A549 (cell line): Measurements from ENCODE around the gene DCLRE1B.

Experiments used
- CHD2 ChIP-seq: fragments of 150-350 bp; IDR thresholded peaks from 2 replicates; pipeline ENCODE4 v1.6.1; 2014; ENCODE audit warnings: low read length; ENCODE audit not compliant: partially characterized antibody
- EP300 ChIP-seq, 2 experiments: fragments of >200 bp; sonication (Bioruptor Twin); formaldehyde crosslinking; IDR thresholded peaks; 2 replicates in 1 of 2; 3 replicates in 1 of 2; pipeline ENCODE4 v1.6.1; 2016 to 2017
- MAFK ChIP-seq: fragments of 450-650 bp; IDR thresholded peaks from 2 replicates; pipeline ENCODE4 v1.6.1; 2014; ENCODE audit not compliant: partially characterized antibody
- NFE2L2 ChIP-seq: fragments of 150-350 bp; conservative IDR thresholded peaks from 2 replicates; pipeline ENCODE4 v1.6.1; 2014; ENCODE audit warnings: low read length
- NR3C1 ChIP-seq: fragments of >200 bp; sonication (Bioruptor Twin); formaldehyde crosslinking; IDR thresholded peaks from 3 replicates; pipeline ENCODE4 v1.6.1; 2017
- POLR2A ChIP-seq: IDR thresholded peaks from 2 replicates; pipeline ENCODE4 v1.6.1; 2012; ENCODE audit warnings: mild to moderate bottlenecking, low read length
- RAD21 ChIP-seq, 2 experiments: fragments of >200 bp in 1 of 2; sonication (Bioruptor Twin) in 1 of 2; formaldehyde crosslinking in 1 of 2; IDR thresholded peaks in 1 of 2; conservative IDR thresholded peaks in 1 of 2; 2 replicates in 1 of 2; 3 replicates in 1 of 2; pipeline ENCODE4 v1.6.1; 2012 to 2018; ENCODE audit warnings: inconsistent platforms in 1 of 2
- RFX5 ChIP-seq: fragments of 450-650 bp; IDR thresholded peaks from 2 replicates; pipeline ENCODE4 v1.7.1; 2014; ENCODE audit warnings: antibody characterized with exemption, mild to moderate bottlenecking, moderate library complexity
- SREBF2 ChIP-seq: fragments of 450-650 bp; IDR thresholded peaks from 2 replicates; pipeline ENCODE4 v1.6.1; 2014; ENCODE audit warnings: mild to moderate bottlenecking, moderate library complexity
- TF ChIP-seq, protein P1 (sequence below): fragments of 200-600 bp; sonication (generic); IDR thresholded peaks from 2 replicates; pipeline ENCODE4 v1.6.1; 2016; ENCODE audit warnings: antibody characterized with exemption, mild to moderate bottlenecking, moderate library complexity
- TF ChIP-seq, protein P2 (sequence below): fragments of >200 bp; sonication (Bioruptor Twin); formaldehyde crosslinking; IDR thresholded peaks from 3 replicates; pipeline ENCODE4 v1.5.1; 2016
- TF ChIP-seq, protein P3 (sequence below): fragments of 150-350 bp; IDR thresholded peaks from 2 replicates; pipeline ENCODE4 v1.6.1; 2014; ENCODE audit warnings: low read depth, mild to moderate bottlenecking, low read length
- TF ChIP-seq, protein P4 (sequence below): fragments of >200 bp; sonication (Bioruptor Twin); formaldehyde crosslinking; IDR thresholded peaks from 3 replicates; pipeline ENCODE4 v1.6.1; 2016

DNA sequence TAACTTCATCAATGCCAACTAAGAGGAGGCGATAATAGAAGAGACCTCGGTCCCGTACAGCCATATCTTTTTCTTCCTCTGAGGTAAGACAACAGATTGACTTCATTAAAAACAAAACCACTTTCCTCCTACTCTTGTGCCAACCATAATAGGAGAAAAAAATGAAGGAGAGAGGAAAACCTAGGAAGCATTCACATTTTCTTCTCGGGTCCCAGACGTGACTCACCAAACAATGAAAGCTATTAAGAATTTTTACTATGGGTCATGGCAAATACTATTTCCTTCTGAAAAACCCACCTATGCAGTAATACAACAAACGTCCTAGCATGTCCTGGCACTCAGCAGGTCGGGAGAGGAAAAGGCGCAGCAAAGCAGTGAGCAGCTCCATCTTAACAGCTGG, 9.2 kb upstream of the DCLRE1B start:
- TF ChIP-seq, protein P1, sequence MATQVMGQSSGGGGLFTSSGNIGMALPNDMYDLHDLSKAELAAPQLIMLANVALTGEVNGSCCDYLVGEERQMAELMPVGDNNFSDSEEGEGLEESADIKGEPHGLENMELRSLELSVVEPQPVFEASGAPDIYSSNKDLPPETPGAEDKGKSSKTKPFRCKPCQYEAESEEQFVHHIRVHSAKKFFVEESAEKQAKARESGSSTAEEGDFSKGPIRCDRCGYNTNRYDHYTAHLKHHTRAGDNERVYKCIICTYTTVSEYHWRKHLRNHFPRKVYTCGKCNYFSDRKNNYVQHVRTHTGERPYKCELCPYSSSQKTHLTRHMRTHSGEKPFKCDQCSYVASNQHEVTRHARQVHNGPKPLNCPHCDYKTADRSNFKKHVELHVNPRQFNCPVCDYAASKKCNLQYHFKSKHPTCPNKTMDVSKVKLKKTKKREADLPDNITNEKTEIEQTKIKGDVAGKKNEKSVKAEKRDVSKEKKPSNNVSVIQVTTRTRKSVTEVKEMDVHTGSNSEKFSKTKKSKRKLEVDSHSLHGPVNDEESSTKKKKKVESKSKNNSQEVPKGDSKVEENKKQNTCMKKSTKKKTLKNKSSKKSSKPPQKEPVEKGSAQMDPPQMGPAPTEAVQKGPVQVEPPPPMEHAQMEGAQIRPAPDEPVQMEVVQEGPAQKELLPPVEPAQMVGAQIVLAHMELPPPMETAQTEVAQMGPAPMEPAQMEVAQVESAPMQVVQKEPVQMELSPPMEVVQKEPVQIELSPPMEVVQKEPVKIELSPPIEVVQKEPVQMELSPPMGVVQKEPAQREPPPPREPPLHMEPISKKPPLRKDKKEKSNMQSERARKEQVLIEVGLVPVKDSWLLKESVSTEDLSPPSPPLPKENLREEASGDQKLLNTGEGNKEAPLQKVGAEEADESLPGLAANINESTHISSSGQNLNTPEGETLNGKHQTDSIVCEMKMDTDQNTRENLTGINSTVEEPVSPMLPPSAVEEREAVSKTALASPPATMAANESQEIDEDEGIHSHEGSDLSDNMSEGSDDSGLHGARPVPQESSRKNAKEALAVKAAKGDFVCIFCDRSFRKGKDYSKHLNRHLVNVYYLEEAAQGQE = no peak
- TF ChIP-seq, protein P2, sequence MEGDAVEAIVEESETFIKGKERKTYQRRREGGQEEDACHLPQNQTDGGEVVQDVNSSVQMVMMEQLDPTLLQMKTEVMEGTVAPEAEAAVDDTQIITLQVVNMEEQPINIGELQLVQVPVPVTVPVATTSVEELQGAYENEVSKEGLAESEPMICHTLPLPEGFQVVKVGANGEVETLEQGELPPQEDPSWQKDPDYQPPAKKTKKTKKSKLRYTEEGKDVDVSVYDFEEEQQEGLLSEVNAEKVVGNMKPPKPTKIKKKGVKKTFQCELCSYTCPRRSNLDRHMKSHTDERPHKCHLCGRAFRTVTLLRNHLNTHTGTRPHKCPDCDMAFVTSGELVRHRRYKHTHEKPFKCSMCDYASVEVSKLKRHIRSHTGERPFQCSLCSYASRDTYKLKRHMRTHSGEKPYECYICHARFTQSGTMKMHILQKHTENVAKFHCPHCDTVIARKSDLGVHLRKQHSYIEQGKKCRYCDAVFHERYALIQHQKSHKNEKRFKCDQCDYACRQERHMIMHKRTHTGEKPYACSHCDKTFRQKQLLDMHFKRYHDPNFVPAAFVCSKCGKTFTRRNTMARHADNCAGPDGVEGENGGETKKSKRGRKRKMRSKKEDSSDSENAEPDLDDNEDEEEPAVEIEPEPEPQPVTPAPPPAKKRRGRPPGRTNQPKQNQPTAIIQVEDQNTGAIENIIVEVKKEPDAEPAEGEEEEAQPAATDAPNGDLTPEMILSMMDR = no peak
- TF ChIP-seq NFE2L2 (no peak), POLR2A (no peak), RFX5 (no peak), RAD21 (conservative IDR thresholded peaks at IDR 0.05 in 1 of 2, IDR thresholded peaks at IDR 0.05 in 1 of 2) (no peak), CHD2 (no peak), EP300 (IDR thresholded peaks at IDR 0.05) (no peak), SREBF2 (no peak), MAFK (no peak), NR3C1 (no peak)
- TF ChIP-seq, protein P3, sequence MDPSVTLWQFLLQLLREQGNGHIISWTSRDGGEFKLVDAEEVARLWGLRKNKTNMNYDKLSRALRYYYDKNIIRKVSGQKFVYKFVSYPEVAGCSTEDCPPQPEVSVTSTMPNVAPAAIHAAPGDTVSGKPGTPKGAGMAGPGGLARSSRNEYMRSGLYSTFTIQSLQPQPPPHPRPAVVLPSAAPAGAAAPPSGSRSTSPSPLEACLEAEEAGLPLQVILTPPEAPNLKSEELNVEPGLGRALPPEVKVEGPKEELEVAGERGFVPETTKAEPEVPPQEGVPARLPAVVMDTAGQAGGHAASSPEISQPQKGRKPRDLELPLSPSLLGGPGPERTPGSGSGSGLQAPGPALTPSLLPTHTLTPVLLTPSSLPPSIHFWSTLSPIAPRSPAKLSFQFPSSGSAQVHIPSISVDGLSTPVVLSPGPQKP = no peak
- TF ChIP-seq, protein P4, sequence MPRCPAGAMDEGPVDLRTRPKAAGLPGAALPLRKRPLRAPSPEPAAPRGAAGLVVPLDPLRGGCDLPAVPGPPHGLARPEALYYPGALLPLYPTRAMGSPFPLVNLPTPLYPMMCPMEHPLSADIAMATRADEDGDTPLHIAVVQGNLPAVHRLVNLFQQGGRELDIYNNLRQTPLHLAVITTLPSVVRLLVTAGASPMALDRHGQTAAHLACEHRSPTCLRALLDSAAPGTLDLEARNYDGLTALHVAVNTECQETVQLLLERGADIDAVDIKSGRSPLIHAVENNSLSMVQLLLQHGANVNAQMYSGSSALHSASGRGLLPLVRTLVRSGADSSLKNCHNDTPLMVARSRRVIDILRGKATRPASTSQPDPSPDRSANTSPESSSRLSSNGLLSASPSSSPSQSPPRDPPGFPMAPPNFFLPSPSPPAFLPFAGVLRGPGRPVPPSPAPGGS = no peak
